Smooth muscle cell (in vitro differentiated cells): ENCODE measurements around the gene NCAM2. TPM values are rescaled to one million over a fixed set of nuclear protein-coding genes. Genes with fewer than 3 reads are reported as not detected.

Source experiments
- DNase-seq: peaks from one replicate; lab custom pipeline; 2025; ENCODE audit not compliant: unreplicated experiment; lab: John Stamatoyannopoulos, UW
- H2AFZ ChIP-seq: fragments of 200-600 bp; sonication (generic); 2 replicates; pipeline ENCODE4 v1.6.0; 2016; ENCODE audit warnings: antibody characterized with exemption, low read depth, mild to moderate bottlenecking
- H3F3A ChIP-seq: fragments of 200-600 bp; sonication (generic); 2 replicates; pipeline ENCODE4 v1.6.0; 2017; ENCODE audit warnings: antibody characterized with exemption, low read depth
- H3K27ac ChIP-seq: fragments of 200-600 bp; sonication (generic); 2 replicates; pipeline ENCODE4 v1.5.1; 2016; ENCODE audit warnings: low read depth, mild to moderate bottlenecking
- H3K27me3 ChIP-seq: fragments of 200-600 bp; sonication (generic); 2 replicates; pipeline ENCODE4 v1.6.1; 2016; ENCODE audit warnings: low read depth, mild to moderate bottlenecking
- H3K36me3 ChIP-seq: fragments of 200-600 bp; sonication (generic); 2 replicates; pipeline ENCODE4 v1.5.1; 2016; ENCODE audit warnings: low read depth
- H3K4me1 ChIP-seq: fragments of 200-600 bp; sonication (generic); 2 replicates; pipeline ENCODE4 v1.5.1; 2016; ENCODE audit warnings: low read depth
- H3K4me2 ChIP-seq: fragments of 200-600 bp; sonication (generic); 2 replicates; pipeline ENCODE4 v1.6.0; 2016; ENCODE audit warnings: mild to moderate bottlenecking
- H3K4me3 ChIP-seq: fragments of 200-600 bp; sonication (generic); 2 replicates; pipeline ENCODE4 v1.5.1; 2016; ENCODE audit warnings: mild to moderate bottlenecking
- H3K79me2 ChIP-seq: fragments of 200-600 bp; sonication (generic); 2 replicates; pipeline ENCODE4 v1.6.0; 2016; ENCODE audit warnings: low read depth, mild to moderate bottlenecking
- H3K9ac ChIP-seq: fragments of 200-600 bp; sonication (generic); 2 replicates; pipeline ENCODE4 v1.6.0; 2016; ENCODE audit warnings: low read depth
- H3K9me3 ChIP-seq: fragments of 200-600 bp; sonication (generic); replicated peaks from 2 replicates; pipeline ENCODE4 v1.5.1; 2016; ENCODE audit warnings: low read depth
- H4K20me1 ChIP-seq: fragments of 200-600 bp; sonication (generic); 2 replicates; pipeline ENCODE4 v1.6.0; 2016; ENCODE audit warnings: low read depth
- CTCF ChIP-seq: fragments of 200-600 bp; sonication (generic); IDR thresholded peaks from 2 replicates; pipeline ENCODE4 v1.5.1; 2017; ENCODE audit warnings: borderline replicate concordance, mild to moderate bottlenecking, antibody characterized with exemption; ENCODE audit not compliant: insufficient read depth, poor library complexity, severe bottlenecking
- WGBS: methylation state at CpG from one replicate; pipeline ENCODE4 v1.1.7; 2016; ENCODE audit warnings: low lambda C conversion rate; 5-methylcytosine and 5-hydroxymethylcytosine counted together
- polyA plus RNA-seq: library from polyadenylated mRNA; unstranded; fragments of >200 nt; fragmentation: Nextera tagmentation; extraction: Ambion mirVana; gene quantifications from 2 replicates; pipeline ENCODE4 v1.2.1, GENCODE V29; 2016
- total RNA-seq: library from RNA; depleted of rRNA; stranded (reverse); fragments of >200 nt; gene quantifications from 2 replicates; pipeline ENCODE4 v1.2.3, GENCODE V29; 2014

NCAM2 gene
- total and polyA plus RNA-seq, 2 experiments from 2014 or later, result 0.49 to 0.77 TPM

GRCh38 chr21:21085206-21085605 lies 87.0 kb downstream of the NCAM2 start:
- no peak for TF ChIP-seq CTCF
- 73% methylated on average over 3 of the region's 3 CpGs for WGBS
- DNase-seq, result no peak

GRCh38 chr21:21096956-21097355 lies 98.7 kb downstream of the NCAM2 start:
- H3K4me2 ChIP-seq, result no peak overlapping the region
- no peaks in the 10 kb centered on the region for H3K36me3 ChIP-seq
- H3K9ac ChIP-seq, result no peak overlapping the region
- no peak for TF ChIP-seq CTCF
- DNase-seq, result no peak
- H2AFZ ChIP-seq, result no peak overlapping the region
- no peaks in the 10 kb centered on the region for H3K79me2 ChIP-seq
- H3K27me3 ChIP-seq, result no peaks in the 10 kb centered on the region
- H3F3A ChIP-seq, result no peaks in the 10 kb centered on the region
- H3K4me3 ChIP-seq, result no peak overlapping the region
- 75% methylated on average over 5 of the region's 5 CpGs for WGBS
- H3K27ac ChIP-seq, result no peak overlapping the region
- no peaks in the 10 kb centered on the region for H3K9me3 ChIP-seq
- no peaks in the 10 kb centered on the region for H3K4me1 ChIP-seq
- H4K20me1 ChIP-seq, result no peaks in the 10 kb centered on the region

More at GRCh38 chr21:21085206-21085605, 87.0 kb downstream of the NCAM2 start:
- Histone ChIP-seq H3F3A (no peaks in the 10 kb centered on the region), H3K4me3 (no peak overlapping the region), H3K4me2 (no peak overlapping the region), H3K27me3 (no peaks in the 10 kb centered on the region), H3K27ac (no peak overlapping the region), H3K36me3 (no peaks in the 10 kb centered on the region), H3K9ac (no peak overlapping the region), H3K4me1 (no peaks in the 10 kb centered on the region), H4K20me1 (no peaks in the 10 kb centered on the region), H3K9me3 (no peaks in the 10 kb centered on the region), H2AFZ (no peak overlapping the region), H3K79me2 (no peaks in the 10 kb centered on the region)

GRCh38 chr21:21097466-21097865 lies 99.3 kb downstream of the NCAM2 start:
- no peaks in the 10 kb centered on the region for H3K9me3 ChIP-seq
- H2AFZ ChIP-seq, result no peak overlapping the region
- no peaks in the 10 kb centered on the region for H3F3A ChIP-seq
- no peak for DNase-seq
- H3K4me3 ChIP-seq, result no peak overlapping the region
- TF ChIP-seq CTCF, result no peak
- H3K79me2 ChIP-seq, result no peaks in the 10 kb centered on the region
- no peaks in the 10 kb centered on the region for H3K27me3 ChIP-seq
- 53% methylated on average over 1 of the region's 1 CpG for WGBS
- H3K9ac ChIP-seq, result no peak overlapping the region
- H3K4me2 ChIP-seq, result no peak overlapping the region
- no peaks in the 10 kb centered on the region for H4K20me1 ChIP-seq
- no peaks in the 10 kb centered on the region for H3K4me1 ChIP-seq
- H3K27ac ChIP-seq, result no peak overlapping the region
- no peaks in the 10 kb centered on the region for H3K36me3 ChIP-seq

GRCh38 chr21:21101911-21102310 lies 103.7 kb downstream of the NCAM2 start:
- Histone ChIP-seq H3K36me3 (no peaks in the 10 kb centered on the region), H3K27me3 (peaks cover 29% of the 10 kb centered on the region), H3K4me2 (no peak overlapping the region), H3K27ac (no peak overlapping the region), H3F3A (no peaks in the 10 kb centered on the region), H3K4me1 (no peaks in the 10 kb centered on the region), H4K20me1 (no peaks in the 10 kb centered on the region), H3K4me3 (no peak overlapping the region), H3K79me2 (no peaks in the 10 kb centered on the region), H2AFZ (no peak overlapping the region), H3K9me3 (no peaks in the 10 kb centered on the region), H3K9ac (no peak overlapping the region)
- peak; percentile 26 for TF ChIP-seq CTCF
- DNase-seq, result no peak
- WGBS, result 55% methylated on average over 1 of the region's 1 CpG
